T-helper 1 cell treated with Interleukin-12 subunit alpha and Interleukin-12 subunit beta and Interleukin-4 antibody, amounts not matched to agents 30 μg/mL and 1 μg/mL, for 36 hours (primary cell): ENCODE results near the gene NBAS.
"Not testable (repeated sequence)": the region's sequence is repeated elsewhere in the genome, so short reads cannot be mapped to it uniquely, and the experiment has no call there.

Experiments used
- H3K27ac Mint-ChIP-seq: one replicate; pipeline ENCODE4 v1.8.0; 2021; ENCODE audit warnings: mild to moderate bottlenecking, mixed read lengths
- H3K27me3 Mint-ChIP-seq: one replicate; pipeline ENCODE4 v1.8.0; 2021; ENCODE audit warnings: low read depth, mixed read lengths
- H3K36me3 Mint-ChIP-seq: one replicate; pipeline ENCODE4 v1.8.0; 2021; ENCODE audit warnings: low read depth, mixed read lengths
- H3K4me1 Mint-ChIP-seq: one replicate; pipeline ENCODE4 v1.8.0; 2021; ENCODE audit warnings: low read depth, mixed read lengths
- H3K4me3 Mint-ChIP-seq: one replicate; pipeline ENCODE4 v1.8.0; 2021; ENCODE audit warnings: mild to moderate bottlenecking, moderate library complexity, mixed read lengths
- H3K9me3 Mint-ChIP-seq: one replicate; pipeline ENCODE4 v1.8.0; 2021; ENCODE audit warnings: mixed read lengths

The NBAS gene

GRCh38 chr2:15321481-15321880 lies 239.7 kb downstream of the NBAS start:
- not testable (repeated sequence) for H3K27ac Mint-ChIP-seq, H3K27me3 Mint-ChIP-seq, H3K4me3 Mint-ChIP-seq
- Mint-ChIP-seq H3K9me3 (peaks cover 40% of the 10 kb centered on the region), H3K4me1 (peaks cover 18% of the 10 kb centered on the region), H3K36me3 (peaks cover 56% of the 10 kb centered on the region)

GRCh38 chr2:15316370-15316814 lies 244.7 kb downstream of the NBAS start:
- no peaks in the 10 kb centered on the region for H3K27me3 Mint-ChIP-seq
- H3K27ac Mint-ChIP-seq = peak overlapping the region; percentile 34
- peaks cover 51% of the 10 kb centered on the region for H3K9me3 Mint-ChIP-seq
- H3K36me3 Mint-ChIP-seq = peaks cover 57% of the 10 kb centered on the region
- H3K4me1 Mint-ChIP-seq = peaks cover 55% of the 10 kb centered on the region
- peak overlapping the region; percentile 47 for H3K4me3 Mint-ChIP-seq

GRCh38 chr2:15315411-15315810 lies 245.7 kb downstream of the NBAS start:
- H3K36me3 Mint-ChIP-seq = peaks cover 59% of the 10 kb centered on the region
- H3K4me3 Mint-ChIP-seq = no peak overlapping the region

GRCh38 chr2:15313657-15314056 lies 247.5 kb downstream of the NBAS start:
- Mint-ChIP-seq H3K9me3 (peaks cover 37% of the 10 kb centered on the region), H3K27ac (no peak overlapping the region), H3K36me3 (peaks cover 48% of the 10 kb centered on the region), H3K27me3 (no peaks in the 10 kb centered on the region), H3K4me1 (peaks cover 70% of the 10 kb centered on the region), H3K4me3 (no peak overlapping the region)

More at GRCh38 chr2:15315411-15315810, 245.7 kb downstream of the NBAS start:
- Mint-ChIP-seq H3K27ac (no peak overlapping the region), H3K9me3 (peaks cover 48% of the 10 kb centered on the region), H3K27me3 (no peaks in the 10 kb centered on the region), H3K4me1 (peaks cover 63% of the 10 kb centered on the region)

- Mint-ChIP-seq H3K27me3 (no peaks in the 10 kb centered on the region), H3K9me3 (peaks cover 20% of the 10 kb centered on the region), H3K4me3 (peak overlapping the region; percentile 53), H3K27ac (peak overlapping the region; percentile 74), H3K36me3 (peaks cover 35% of the 10 kb centered on the region), H3K4me1 (peaks cover 62% of the 10 kb centered on the region)
Measured at GRCh38 chr2:15311926-15312325, 249.2 kb downstream of the NBAS start.

GRCh38 chr2:15311201-15311907 lies 249.8 kb downstream of the NBAS start:
- Mint-ChIP-seq H3K36me3 (peaks cover 34% of the 10 kb centered on the region), H3K27me3 (no peaks in the 10 kb centered on the region), H3K9me3 (peaks cover 16% of the 10 kb centered on the region), H3K27ac (peak overlapping the region; percentile 74), H3K4me3 (peak overlapping the region; percentile 53), H3K4me1 (peaks cover 56% of the 10 kb centered on the region)

- no peak overlapping the region for H3K27ac Mint-ChIP-seq
- peaks cover 8% of the 10 kb centered on the region for H3K9me3 Mint-ChIP-seq
- peaks cover 39% of the 10 kb centered on the region for H3K36me3 Mint-ChIP-seq
Measured at GRCh38 chr2:15307526-15307925, 253.6 kb downstream of the NBAS start.

GRCh38 chr2:15306706-15307105 lies 254.4 kb downstream of the NBAS start:
- Mint-ChIP-seq H3K27me3 (no peaks in the 10 kb centered on the region), H3K27ac (no peak overlapping the region), H3K9me3 (peaks cover 8% of the 10 kb centered on the region), H3K36me3 (peaks cover 45% of the 10 kb centered on the region), H3K4me1 (peaks cover 37% of the 10 kb centered on the region), H3K4me3 (no peak overlapping the region)

More at GRCh38 chr2:15307526-15307925, 253.6 kb downstream of the NBAS start:
- Mint-ChIP-seq H3K4me3 (no peak overlapping the region), H3K4me1 (peaks cover 35% of the 10 kb centered on the region), H3K27me3 (no peaks in the 10 kb centered on the region)

GRCh38 chr2:15303874-15304273 lies 257.3 kb downstream of the NBAS start:
- Mint-ChIP-seq H3K4me3 (no peak overlapping the region), H3K27ac (no peak overlapping the region), H3K36me3 (peaks cover 39% of the 10 kb centered on the region), H3K27me3 (no peaks in the 10 kb centered on the region), H3K9me3 (peaks cover 8% of the 10 kb centered on the region), H3K4me1 (peaks cover 42% of the 10 kb centered on the region)

GRCh38 chr2:15302154-15302553 lies 259.0 kb downstream of the NBAS start:
- Mint-ChIP-seq H3K27me3 (no peaks in the 10 kb centered on the region), H3K36me3 (peaks cover 48% of the 10 kb centered on the region), H3K4me1 (peaks cover 47% of the 10 kb centered on the region), H3K4me3 (no peak overlapping the region), H3K9me3 (peaks cover 10% of the 10 kb centered on the region), H3K27ac (peak overlapping the region; percentile 77)

GRCh38 chr2:15300624-15301573 lies 260.2 kb downstream of the NBAS start:
- peaks cover 10% of the 10 kb centered on the region for H3K9me3 Mint-ChIP-seq
- peaks cover 47% of the 10 kb centered on the region for H3K4me1 Mint-ChIP-seq
- peak overlapping the region; percentile 43 for H3K4me3 Mint-ChIP-seq
- no peaks in the 10 kb centered on the region for H3K27me3 Mint-ChIP-seq
- peaks cover 42% of the 10 kb centered on the region for H3K36me3 Mint-ChIP-seq
- H3K27ac Mint-ChIP-seq = peak overlapping the region; percentile 77

GRCh38 chr2:15299904-15300520 lies 261.1 kb downstream of the NBAS start:
- peaks cover 47% of the 10 kb centered on the region for H3K4me1 Mint-ChIP-seq
- peaks cover 10% of the 10 kb centered on the region for H3K9me3 Mint-ChIP-seq
- no peak overlapping the region for H3K27ac Mint-ChIP-seq
- peak overlapping the region; percentile 28 for H3K4me3 Mint-ChIP-seq
- no peaks in the 10 kb centered on the region for H3K27me3 Mint-ChIP-seq
- H3K36me3 Mint-ChIP-seq = peaks cover 36% of the 10 kb centered on the region

- peaks cover 26% of the 10 kb centered on the region for H3K36me3 Mint-ChIP-seq
- peaks cover 38% of the 10 kb centered on the region for H3K4me1 Mint-ChIP-seq
- H3K4me3 Mint-ChIP-seq = no peak overlapping the region
- no peak overlapping the region for H3K27ac Mint-ChIP-seq
- H3K27me3 Mint-ChIP-seq = no peaks in the 10 kb centered on the region
- peaks cover 3% of the 10 kb centered on the region for H3K9me3 Mint-ChIP-seq
Measured at GRCh38 chr2:15298770-15299169, 262.4 kb downstream of the NBAS start.

- no peak overlapping the region for H3K27ac Mint-ChIP-seq
- peaks cover 15% of the 10 kb centered on the region for H3K36me3 Mint-ChIP-seq
- no peaks in the 10 kb centered on the region for H3K9me3 Mint-ChIP-seq
Measured at GRCh38 chr2:15293262-15293937, 267.7 kb downstream of the NBAS start.

More at GRCh38 chr2:15293262-15293937, 267.7 kb downstream of the NBAS start:
- no peaks in the 10 kb centered on the region for H3K27me3 Mint-ChIP-seq
- H3K4me1 Mint-ChIP-seq = peaks cover under 1% of the 10 kb centered on the region
- no peak overlapping the region for H3K4me3 Mint-ChIP-seq
